Measurements from ENCODE around the gene DNAH1.

DNAH1 gene

GRCh38 chr3:52392216-52392930 lies 76.3 kb downstream of the DNAH1 start:
- H3K4me3 ChIP-seq (ENCODE audit: low read length): no peak overlapping the region
- H2AFZ ChIP-seq (ENCODE audit: low read depth, low read length): no peak overlapping the region
- no peaks in the 10 kb centered on the region for H3K27me3 ChIP-seq (ENCODE audit: insufficient read depth, low read length)
- no peaks in the 10 kb centered on the region for H3K36me3 ChIP-seq (ENCODE audit: insufficient read depth, low read length)
- H3K9me3 ChIP-seq (ENCODE audit: low read length): no peaks in the 10 kb centered on the region
- no peaks in the 10 kb centered on the region for H3K4me1 ChIP-seq (ENCODE audit: insufficient read depth, low read length)

DNA sequence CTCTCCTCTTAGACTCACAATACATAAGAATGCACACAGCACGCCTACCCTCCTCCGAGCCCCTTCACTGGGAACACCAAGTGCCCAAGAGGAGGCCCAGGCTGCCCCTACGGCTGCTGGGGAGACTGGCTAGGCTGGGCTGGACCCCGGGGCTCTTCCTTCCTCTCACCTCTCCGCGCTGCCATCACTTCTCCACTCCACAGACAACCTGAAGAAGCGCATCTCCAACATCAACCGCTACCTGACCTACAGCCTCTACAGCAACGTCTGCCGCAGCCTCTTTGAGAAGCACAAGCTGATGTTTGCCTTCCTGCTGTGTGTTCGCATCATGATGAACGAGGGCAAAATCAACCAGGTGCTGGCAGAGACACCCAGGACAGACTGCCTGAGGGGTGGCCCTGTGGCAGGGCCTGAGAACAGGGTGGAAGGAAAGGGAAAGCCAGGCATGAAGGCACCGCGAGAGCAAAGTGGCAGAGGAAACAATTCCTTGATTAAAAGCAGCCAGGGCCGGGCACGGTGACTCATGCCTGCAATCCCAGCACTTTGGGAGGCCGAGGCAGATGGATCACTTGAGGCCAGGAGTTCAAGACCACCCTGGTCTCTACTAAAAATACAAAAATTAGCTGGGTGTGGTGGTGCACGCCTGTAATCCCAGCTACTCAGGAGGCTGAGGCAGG lies 77.2 kb downstream of the DNAH1 start:
- Histone ChIP-seq H3K9me3 (ENCODE audit: low read length) (no peaks in the 10 kb centered on the region), H3K36me3 (ENCODE audit: insufficient read depth, low read length) (no peaks in the 10 kb centered on the region), H2AFZ (ENCODE audit: low read depth, low read length) (no peak overlapping the region), H3K27me3 (ENCODE audit: insufficient read depth, low read length) (no peaks in the 10 kb centered on the region), H3K4me3 (ENCODE audit: low read length) (no peak overlapping the region), H3K4me1 (ENCODE audit: insufficient read depth, low read length) (no peaks in the 10 kb centered on the region)

DNA sequence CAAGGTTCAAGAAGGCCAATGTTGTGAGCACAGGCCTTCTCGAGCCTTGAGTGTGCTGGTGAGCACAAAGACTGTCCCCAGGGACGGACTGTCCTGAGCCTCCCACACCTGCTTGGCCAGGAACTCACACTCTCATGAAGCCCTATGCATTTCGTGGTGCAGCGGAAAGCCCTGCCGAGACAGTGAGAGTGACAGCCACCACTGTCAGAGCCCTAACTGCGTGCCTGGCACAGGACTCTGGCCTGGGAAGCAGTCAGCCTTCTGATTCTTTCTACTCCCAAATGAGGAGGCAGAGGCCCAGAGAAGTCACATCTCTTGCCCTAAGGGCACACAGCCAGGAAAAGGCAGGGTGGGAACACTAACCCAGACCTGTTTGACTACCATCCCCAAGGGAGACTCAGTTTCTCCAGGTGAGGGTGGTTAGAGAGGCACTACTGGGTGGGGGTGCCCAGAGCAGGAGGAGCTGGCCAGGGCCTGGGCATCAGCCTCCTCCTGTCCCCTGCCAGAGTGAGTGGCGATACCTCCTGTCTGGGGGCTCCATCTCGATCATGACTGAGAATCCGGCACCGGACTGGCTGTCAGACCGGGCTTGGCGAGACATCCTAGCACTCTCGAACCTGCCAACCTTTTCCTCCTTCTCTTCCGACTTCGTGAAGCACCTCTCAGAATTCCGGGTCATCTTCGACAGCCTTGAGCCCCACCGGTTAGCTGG lies 78.0 kb downstream of the DNAH1 start:
- Histone ChIP-seq H3K9me3 (ENCODE audit: low read length) (no peaks in the 10 kb centered on the region), H3K27me3 (ENCODE audit: insufficient read depth, low read length) (no peaks in the 10 kb centered on the region), H3K4me1 (ENCODE audit: insufficient read depth, low read length) (no peaks in the 10 kb centered on the region), H3K36me3 (ENCODE audit: insufficient read depth, low read length) (no peaks in the 10 kb centered on the region), H2AFZ (ENCODE audit: low read depth, low read length) (no peak overlapping the region), H3K4me3 (ENCODE audit: low read length) (no peak overlapping the region)

- H3K27me3 ChIP-seq (ENCODE audit: insufficient read depth, low read length): no peaks in the 10 kb centered on the region
- H2AFZ ChIP-seq (ENCODE audit: low read depth, low read length): no peak overlapping the region
- H3K9me3 ChIP-seq (ENCODE audit: low read length): no peaks in the 10 kb centered on the region
- no peaks in the 10 kb centered on the region for H3K36me3 ChIP-seq (ENCODE audit: insufficient read depth, low read length)
- H3K4me3 ChIP-seq (ENCODE audit: low read length): no peak overlapping the region
- H3K4me1 ChIP-seq (ENCODE audit: insufficient read depth, low read length): no peaks in the 10 kb centered on the region
Observed at GRCh38 chr3:52394751-52395502, 78.8 kb downstream of the DNAH1 start.

DNA sequence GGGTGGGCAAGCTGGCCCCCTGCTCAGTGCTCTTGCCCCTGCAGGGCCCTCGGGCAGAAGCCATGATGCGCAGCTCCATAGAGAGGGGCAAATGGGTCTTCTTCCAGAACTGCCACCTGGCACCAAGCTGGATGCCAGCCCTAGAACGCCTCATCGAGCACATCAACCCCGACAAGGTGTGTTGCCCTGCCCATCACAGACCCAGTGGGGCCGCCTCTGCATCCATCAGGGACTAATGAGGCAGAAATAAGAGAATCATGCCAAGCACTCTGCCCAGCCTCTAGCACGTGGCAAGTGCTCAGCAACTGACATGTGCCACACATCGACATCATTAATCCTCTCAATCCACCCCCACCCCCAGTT lies 79.4 kb downstream of the DNAH1 start:
- H3K36me3 ChIP-seq (ENCODE audit: insufficient read depth, low read length): peaks cover 3% of the 10 kb centered on the region
- no peak overlapping the region for H2AFZ ChIP-seq (ENCODE audit: low read depth, low read length)
- H3K27me3 ChIP-seq (ENCODE audit: insufficient read depth, low read length): no peaks in the 10 kb centered on the region
- H3K4me1 ChIP-seq (ENCODE audit: insufficient read depth, low read length): no peaks in the 10 kb centered on the region
- no peak overlapping the region for H3K4me3 ChIP-seq (ENCODE audit: low read length)
- H3K9me3 ChIP-seq (ENCODE audit: low read length): no peaks in the 10 kb centered on the region

DNA sequence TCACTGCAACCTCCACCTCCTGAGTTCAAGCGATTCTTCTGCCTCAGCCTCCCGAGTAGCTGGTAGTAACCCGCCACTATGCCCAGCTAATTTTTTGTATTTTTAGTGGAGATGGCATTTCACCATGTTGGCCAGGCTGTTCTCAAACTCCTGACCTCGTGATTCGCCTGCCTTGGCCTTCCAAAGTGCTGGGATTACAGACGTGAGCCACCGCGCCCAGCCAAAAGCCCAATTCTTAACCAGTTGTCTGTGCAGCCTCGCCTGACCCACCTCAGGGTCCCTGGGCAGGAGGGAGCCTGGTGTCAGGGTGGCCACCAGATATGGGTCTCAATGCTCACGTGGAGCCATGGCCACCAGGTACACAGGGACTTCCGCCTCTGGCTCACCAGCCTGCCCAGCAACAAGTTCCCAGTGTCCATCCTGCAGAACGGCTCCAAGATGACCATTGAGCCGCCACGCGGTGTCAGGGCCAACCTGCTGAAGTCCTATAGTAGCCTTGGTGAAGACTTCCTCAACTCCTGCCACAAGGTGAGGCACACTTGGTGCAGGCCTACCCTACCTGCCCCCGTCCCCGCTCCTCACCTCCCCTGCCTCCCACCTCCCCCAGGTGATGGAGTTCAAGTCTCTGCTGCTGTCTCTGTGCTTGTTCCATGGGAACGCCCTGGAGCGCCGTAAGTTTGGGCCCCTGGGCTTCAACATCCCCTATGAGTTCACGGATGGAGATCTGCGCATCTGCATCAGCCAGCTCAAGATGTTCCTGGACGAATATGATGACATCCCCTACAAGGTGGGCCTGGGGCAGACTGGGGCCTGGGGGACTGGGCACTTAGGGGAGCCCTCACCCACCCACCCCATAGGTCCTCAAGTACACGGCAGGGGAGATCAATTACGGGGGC lies 80.1 kb downstream of the DNAH1 start:
- Histone ChIP-seq H3K9me3 (ENCODE audit: low read length) (no peaks in the 10 kb centered on the region), H3K36me3 (ENCODE audit: insufficient read depth, low read length) (peaks cover 9% of the 10 kb centered on the region), H3K27me3 (ENCODE audit: insufficient read depth, low read length) (no peaks in the 10 kb centered on the region), H3K4me1 (ENCODE audit: insufficient read depth, low read length) (no peaks in the 10 kb centered on the region), H3K4me3 (ENCODE audit: low read length) (no peak overlapping the region), H2AFZ (ENCODE audit: low read depth, low read length) (no peak overlapping the region)

DNA sequence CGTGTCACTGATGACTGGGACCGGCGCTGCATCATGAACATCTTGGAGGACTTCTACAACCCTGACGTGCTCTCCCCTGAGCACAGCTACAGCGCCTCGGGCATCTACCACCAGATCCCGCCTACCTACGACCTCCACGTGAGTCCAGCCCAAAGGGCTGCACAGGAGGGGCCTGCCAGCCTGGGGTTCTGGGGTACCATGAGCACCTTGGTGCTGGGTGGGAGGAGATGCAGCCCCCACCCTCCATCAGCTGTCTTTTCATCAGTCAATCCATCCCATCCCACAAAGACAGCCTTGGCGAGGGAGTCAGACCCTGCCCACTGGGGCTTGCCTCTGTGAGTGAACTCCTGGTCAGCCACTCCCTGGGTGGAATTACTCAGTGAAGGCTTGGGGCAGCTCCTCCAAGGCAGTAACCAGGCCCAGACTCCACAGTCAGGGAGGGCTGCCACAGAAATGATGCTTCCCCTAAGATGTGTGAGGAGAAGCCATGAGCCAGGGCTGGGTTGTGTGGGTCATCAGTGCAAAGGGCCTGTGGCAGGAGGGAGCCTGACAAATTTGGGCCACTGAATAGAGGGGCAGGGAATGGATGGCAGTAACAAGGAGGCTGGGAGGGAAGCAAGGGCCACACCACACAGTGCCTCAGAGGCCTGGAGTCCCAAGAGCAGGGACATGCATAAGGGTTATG lies 80.9 kb downstream of the DNAH1 start:
- Histone ChIP-seq H3K27me3 (ENCODE audit: insufficient read depth, low read length) (no peaks in the 10 kb centered on the region), H3K4me3 (ENCODE audit: low read length) (no peak overlapping the region), H3K36me3 (ENCODE audit: insufficient read depth, low read length) (peaks cover 17% of the 10 kb centered on the region), H2AFZ (ENCODE audit: low read depth, low read length) (no peak overlapping the region), H3K9me3 (ENCODE audit: low read length) (no peaks in the 10 kb centered on the region), H3K4me1 (ENCODE audit: insufficient read depth, low read length) (no peaks in the 10 kb centered on the region)

- Histone ChIP-seq H2AFZ (ENCODE audit: low read depth, low read length) (no peak overlapping the region), H3K9me3 (ENCODE audit: low read length) (no peaks in the 10 kb centered on the region), H3K4me1 (ENCODE audit: insufficient read depth, low read length) (no peaks in the 10 kb centered on the region), H3K4me3 (ENCODE audit: low read length) (no peak overlapping the region), H3K27me3 (ENCODE audit: insufficient read depth, low read length) (no peaks in the 10 kb centered on the region), H3K36me3 (ENCODE audit: insufficient read depth, low read length) (peaks cover 25% of the 10 kb centered on the region)
Observed at GRCh38 chr3:52397676-52398399, 81.7 kb downstream of the DNAH1 start.

GRCh38 chr3:52398670-52399081 lies 82.6 kb downstream of the DNAH1 start:
- Histone ChIP-seq H2AFZ (ENCODE audit: low read depth, low read length) (no peak overlapping the region), H3K4me1 (ENCODE audit: insufficient read depth, low read length) (no peaks in the 10 kb centered on the region), H3K36me3 (ENCODE audit: insufficient read depth, low read length) (peaks cover 33% of the 10 kb centered on the region), H3K9me3 (ENCODE audit: low read length) (no peaks in the 10 kb centered on the region), H3K27me3 (ENCODE audit: insufficient read depth, low read length) (no peaks in the 10 kb centered on the region), H3K4me3 (ENCODE audit: low read length) (no peak overlapping the region)

DNA sequence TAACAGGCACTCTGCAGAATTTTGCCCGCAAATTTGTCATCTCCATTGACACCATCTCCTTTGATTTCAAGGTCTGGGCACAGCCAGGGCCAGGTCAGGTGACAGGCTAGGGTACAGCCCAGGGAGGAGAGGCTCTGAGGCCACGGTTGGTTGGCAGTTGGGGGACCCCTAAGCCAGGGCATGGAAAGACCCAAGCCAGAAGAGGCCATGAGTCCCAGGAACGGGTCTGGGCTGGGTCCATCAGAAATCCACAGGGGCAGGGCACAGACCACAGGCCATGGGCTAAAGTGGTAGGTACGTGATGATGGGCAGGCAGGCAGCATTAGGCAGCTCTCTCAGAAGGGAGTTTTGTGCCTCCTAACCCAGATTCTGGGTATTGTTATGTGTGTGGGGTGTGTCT lies 83.0 kb downstream of the DNAH1 start:
- no peaks in the 10 kb centered on the region for H3K9me3 ChIP-seq (ENCODE audit: low read length)
- no peaks in the 10 kb centered on the region for H3K27me3 ChIP-seq (ENCODE audit: insufficient read depth, low read length)
- H3K4me1 ChIP-seq (ENCODE audit: insufficient read depth, low read length): no peaks in the 10 kb centered on the region
- H3K36me3 ChIP-seq (ENCODE audit: insufficient read depth, low read length): peaks cover 38% of the 10 kb centered on the region
- H3K4me3 ChIP-seq (ENCODE audit: low read length): no peak overlapping the region
- no peak overlapping the region for H2AFZ ChIP-seq (ENCODE audit: low read depth, low read length)

GRCh38 chr3:52399593-52399992 lies 83.5 kb downstream of the DNAH1 start:
- H3K4me1 ChIP-seq (ENCODE audit: insufficient read depth, low read length): no peaks in the 10 kb centered on the region
- no peaks in the 10 kb centered on the region for H3K9me3 ChIP-seq (ENCODE audit: low read length)
- no peaks in the 10 kb centered on the region for H3K27me3 ChIP-seq (ENCODE audit: insufficient read depth, low read length)
- no peak overlapping the region for H3K4me3 ChIP-seq (ENCODE audit: low read length)
- no peak overlapping the region for H2AFZ ChIP-seq (ENCODE audit: low read depth, low read length)
- peaks cover 42% of the 10 kb centered on the region for H3K36me3 ChIP-seq (ENCODE audit: insufficient read depth, low read length)

All from neuron (in vitro differentiated cells).